ENCODE measurements around the gene SCARB2.

Gene SCARB2

DNA sequence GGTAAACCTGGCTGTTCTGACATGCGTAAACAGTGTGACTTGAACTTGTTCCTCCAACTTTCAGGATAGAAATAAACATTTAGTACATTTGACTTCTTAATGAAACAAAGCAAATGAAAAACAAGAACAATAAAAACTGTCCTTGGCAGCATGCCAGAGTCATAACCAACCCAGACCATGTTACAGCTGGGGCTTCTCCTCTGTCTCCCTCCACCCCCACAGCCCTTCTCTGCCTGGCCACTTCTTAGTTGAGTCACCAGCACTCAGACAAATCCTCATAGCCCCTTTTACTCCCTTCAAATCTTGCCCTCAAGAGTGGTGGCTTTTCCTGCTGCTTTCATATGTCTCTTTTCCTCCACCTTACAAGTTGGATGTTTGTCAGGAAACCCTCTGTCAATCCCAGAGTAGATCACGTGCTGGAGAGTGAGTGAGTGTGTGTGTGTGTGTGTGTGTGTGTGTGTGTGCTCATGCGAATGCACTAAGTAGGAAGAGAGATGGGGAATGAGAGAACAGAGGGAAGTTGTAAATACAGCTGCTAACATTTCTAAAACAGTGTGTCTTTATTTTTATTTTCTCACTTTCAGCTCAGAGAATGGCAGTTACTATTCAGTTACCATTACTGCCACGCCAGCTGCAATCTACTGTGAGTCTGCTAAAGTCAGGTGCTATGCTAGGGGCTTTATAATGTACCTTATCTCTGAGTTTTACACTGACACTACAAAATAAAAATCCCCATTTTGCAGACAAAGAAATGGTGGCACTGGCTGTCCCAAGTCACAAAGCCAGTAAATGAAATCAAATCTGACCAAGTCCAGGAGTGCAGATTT, 15.0 kb downstream of the SCARB2 start:
- H3K9ac ChIP-seq (ENCODE audit: low read depth, low read length): no peak overlapping the region
- H3K4me3 ChIP-seq (ENCODE audit: low read depth, low read length): no peak overlapping the region
- peak overlapping the region; percentile 36 for H3K27ac ChIP-seq (ENCODE audit: low read depth, low read length)
- H3K9me3 ChIP-seq (ENCODE audit: control insufficient read depth, insufficient read depth, low read length): no peaks in the 10 kb centered on the region
- peaks cover 17% of the 10 kb centered on the region for H3K4me1 ChIP-seq (ENCODE audit: control insufficient read depth, insufficient read depth, low read length)
- peaks cover 19% of the 10 kb centered on the region for H3K36me3 ChIP-seq (ENCODE audit: control insufficient read depth, insufficient read depth, low read length)
- no peaks in the 10 kb centered on the region for H3K27me3 ChIP-seq (ENCODE audit: control insufficient read depth, insufficient read depth, low read length)

GRCh38 chr4:76197971-76198410, 15.6 kb downstream of the SCARB2 start:
- Histone ChIP-seq H3K9ac (ENCODE audit: low read depth, low read length) (no peak overlapping the region), H3K4me1 (ENCODE audit: control insufficient read depth, insufficient read depth, low read length) (peaks cover 17% of the 10 kb centered on the region), H3K27ac (ENCODE audit: low read depth, low read length) (peak overlapping the region; percentile 36), H3K36me3 (ENCODE audit: control insufficient read depth, insufficient read depth, low read length) (peaks cover 25% of the 10 kb centered on the region), H3K4me3 (ENCODE audit: low read depth, low read length) (no peak overlapping the region), H3K9me3 (ENCODE audit: control insufficient read depth, insufficient read depth, low read length) (peaks cover 2% of the 10 kb centered on the region; the same call in 1 of the 2 replicates), H3K27me3 (ENCODE audit: control insufficient read depth, insufficient read depth, low read length) (no peaks in the 10 kb centered on the region)

DNA sequence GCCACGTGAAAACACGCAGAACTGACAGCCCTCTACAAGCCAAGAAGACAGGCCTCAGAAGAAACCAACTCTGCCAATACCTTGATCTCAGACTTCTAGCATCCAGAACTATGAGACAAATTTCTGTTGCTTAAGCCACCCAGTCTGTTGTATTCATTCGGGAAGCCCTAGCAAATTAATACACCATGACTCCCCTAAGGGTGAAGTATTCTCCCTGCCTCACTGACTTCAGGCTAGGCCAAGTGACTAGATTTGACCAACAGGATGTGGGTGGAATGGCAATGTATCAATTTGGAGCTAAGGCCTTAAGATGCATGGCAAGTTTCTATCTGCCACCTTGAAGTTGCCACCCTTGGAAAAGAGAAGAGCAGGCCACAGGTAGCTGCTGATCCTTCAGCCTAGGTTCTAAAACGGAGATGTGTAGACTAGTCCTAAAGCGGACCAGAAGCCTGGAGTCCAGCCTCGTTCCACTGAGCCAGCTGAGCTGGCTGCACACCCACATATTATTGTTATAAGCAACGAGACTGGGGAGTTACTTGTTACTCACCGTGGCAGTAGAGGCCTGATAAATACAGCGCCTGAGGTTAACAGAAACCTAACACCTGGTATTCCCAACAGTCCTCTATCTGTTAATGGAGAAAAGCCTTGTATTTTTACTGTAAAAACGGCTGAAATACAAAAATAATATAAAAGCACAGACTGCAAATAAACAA, 16.4 kb downstream of the SCARB2 start:
- no peaks in the 10 kb centered on the region for H3K27me3 ChIP-seq (ENCODE audit: control insufficient read depth, insufficient read depth, low read length)
- H3K36me3 ChIP-seq (ENCODE audit: control insufficient read depth, insufficient read depth, low read length): peaks cover 31% of the 10 kb centered on the region
- H3K9me3 ChIP-seq (ENCODE audit: control insufficient read depth, insufficient read depth, low read length): peaks cover 7% of the 10 kb centered on the region; the same call in 1 of the 2 replicates
- H3K4me1 ChIP-seq (ENCODE audit: control insufficient read depth, insufficient read depth, low read length): peaks cover 17% of the 10 kb centered on the region
- no peak overlapping the region for H3K4me3 ChIP-seq (ENCODE audit: low read depth, low read length)
- no peak overlapping the region for H3K9ac ChIP-seq (ENCODE audit: low read depth, low read length)
- no peak overlapping the region for H3K27ac ChIP-seq (ENCODE audit: low read depth, low read length)

GRCh38 chr4:76196376-76196775, 17.2 kb downstream of the SCARB2 start:
- Histone ChIP-seq H3K4me1 (ENCODE audit: control insufficient read depth, insufficient read depth, low read length) (peaks cover 17% of the 10 kb centered on the region), H3K27me3 (ENCODE audit: control insufficient read depth, insufficient read depth, low read length) (no peaks in the 10 kb centered on the region), H3K36me3 (ENCODE audit: control insufficient read depth, insufficient read depth, low read length) (peaks cover 34% of the 10 kb centered on the region), H3K27ac (ENCODE audit: low read depth, low read length) (no peak overlapping the region), H3K9ac (ENCODE audit: low read depth, low read length) (no peak overlapping the region), H3K9me3 (ENCODE audit: control insufficient read depth, insufficient read depth, low read length) (peaks cover 7% of the 10 kb centered on the region; the same call in 1 of the 2 replicates), H3K4me3 (ENCODE audit: low read depth, low read length) (no peak overlapping the region)

GRCh38 chr4:76195326-76195725, 18.3 kb downstream of the SCARB2 start:
- Histone ChIP-seq H3K9ac (ENCODE audit: low read depth, low read length) (no peak overlapping the region), H3K9me3 (ENCODE audit: control insufficient read depth, insufficient read depth, low read length) (peaks cover 7% of the 10 kb centered on the region; the same call in 1 of the 2 replicates), H3K4me1 (ENCODE audit: control insufficient read depth, insufficient read depth, low read length) (peaks cover 17% of the 10 kb centered on the region), H3K27me3 (ENCODE audit: control insufficient read depth, insufficient read depth, low read length) (no peaks in the 10 kb centered on the region), H3K4me3 (ENCODE audit: low read depth, low read length) (no peak overlapping the region), H3K27ac (ENCODE audit: low read depth, low read length) (no peak overlapping the region), H3K36me3 (ENCODE audit: control insufficient read depth, insufficient read depth, low read length) (peaks cover 34% of the 10 kb centered on the region)

DNA sequence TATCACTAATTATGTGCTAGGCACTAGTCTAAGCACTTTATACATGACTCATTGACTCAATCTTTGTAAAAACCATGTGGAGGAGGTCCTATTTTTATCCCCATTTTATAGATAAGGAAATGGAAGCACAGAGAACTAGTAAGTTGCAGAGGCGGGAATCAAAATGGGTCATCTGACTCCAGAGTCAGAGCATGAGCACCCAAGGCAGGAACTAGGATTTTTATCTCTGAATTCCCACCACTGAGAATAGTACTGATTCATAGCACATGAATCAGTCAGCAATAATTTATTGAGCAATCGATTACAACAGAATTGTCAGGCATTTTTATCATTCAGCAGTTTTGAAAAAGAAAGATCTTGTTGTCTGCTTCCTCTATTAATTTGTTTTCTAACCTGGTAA, 19.3 kb downstream of the SCARB2 start:
- Histone ChIP-seq H3K27ac (ENCODE audit: low read depth, low read length) (no peak overlapping the region), H3K4me3 (ENCODE audit: low read depth, low read length) (no peak overlapping the region), H3K36me3 (ENCODE audit: control insufficient read depth, insufficient read depth, low read length) (peaks cover 34% of the 10 kb centered on the region), H3K9ac (ENCODE audit: low read depth, low read length) (no peak overlapping the region), H3K9me3 (ENCODE audit: control insufficient read depth, insufficient read depth, low read length) (peaks cover 7% of the 10 kb centered on the region; the same call in 1 of the 2 replicates), H3K4me1 (ENCODE audit: control insufficient read depth, insufficient read depth, low read length) (peaks cover 14% of the 10 kb centered on the region), H3K27me3 (ENCODE audit: control insufficient read depth, insufficient read depth, low read length) (no peaks in the 10 kb centered on the region)

DNA sequence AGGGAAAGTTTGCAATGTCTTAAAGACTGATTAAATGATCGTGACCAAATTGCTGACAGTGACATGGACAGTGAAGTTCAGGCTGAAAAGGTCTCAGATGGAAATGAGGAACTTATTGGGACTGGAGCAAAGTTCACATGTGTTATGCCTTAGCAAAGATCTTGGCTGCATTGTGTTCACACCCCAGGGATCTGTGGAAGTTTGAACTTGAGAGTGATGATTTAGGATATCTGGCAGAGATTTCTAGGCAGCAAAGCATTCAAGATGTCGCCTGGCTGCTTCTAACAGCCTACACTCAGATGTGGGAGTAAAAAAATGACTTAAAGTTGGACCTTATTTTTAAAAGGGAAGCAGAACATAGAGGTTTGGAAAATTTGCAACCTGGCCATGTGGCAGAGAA, 21.4 kb downstream of the SCARB2 start:
- Histone ChIP-seq H3K4me1 (ENCODE audit: control insufficient read depth, insufficient read depth, low read length) (no peaks in the 10 kb centered on the region), H3K27me3 (ENCODE audit: control insufficient read depth, insufficient read depth, low read length) (no peaks in the 10 kb centered on the region), H3K9ac (ENCODE audit: low read depth, low read length) (no peak overlapping the region), H3K36me3 (ENCODE audit: control insufficient read depth, insufficient read depth, low read length) (peaks cover 34% of the 10 kb centered on the region), H3K4me3 (ENCODE audit: low read depth, low read length) (no peak overlapping the region), H3K9me3 (ENCODE audit: control insufficient read depth, insufficient read depth, low read length) (peaks cover 7% of the 10 kb centered on the region; the same call in 1 of the 2 replicates), H3K27ac (ENCODE audit: low read depth, low read length) (no peak overlapping the region)

DNA sequence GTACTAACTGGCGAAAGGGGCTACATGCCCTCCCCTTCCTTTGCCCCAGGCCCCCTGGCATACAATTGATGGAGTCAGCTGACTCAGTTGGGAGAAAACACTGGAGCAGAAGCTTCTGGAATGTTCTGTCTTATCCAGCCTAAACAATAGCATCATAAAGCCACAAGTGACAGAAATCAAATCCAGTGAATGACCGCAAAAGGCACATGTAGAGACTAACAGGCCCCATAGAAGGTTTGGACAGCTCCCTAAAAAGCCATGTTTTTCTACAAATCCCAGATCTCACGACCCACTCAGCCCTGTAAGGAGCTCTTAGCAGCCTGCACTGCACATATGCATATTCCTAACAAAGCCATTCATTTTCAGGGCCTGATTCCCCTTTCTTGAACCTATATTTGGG, 25.1 kb downstream of the SCARB2 start:
- no peaks in the 10 kb centered on the region for H3K4me1 ChIP-seq (ENCODE audit: control insufficient read depth, insufficient read depth, low read length)
- H3K4me3 ChIP-seq (ENCODE audit: low read depth, low read length): no peak overlapping the region
- H3K9ac ChIP-seq (ENCODE audit: low read depth, low read length): no peak overlapping the region
- peaks cover 7% of the 10 kb centered on the region; the same call in 1 of the 2 replicates for H3K9me3 ChIP-seq (ENCODE audit: control insufficient read depth, insufficient read depth, low read length)
- H3K27me3 ChIP-seq (ENCODE audit: control insufficient read depth, insufficient read depth, low read length): no peaks in the 10 kb centered on the region
- H3K36me3 ChIP-seq (ENCODE audit: control insufficient read depth, insufficient read depth, low read length): peaks cover 15% of the 10 kb centered on the region
- no peak overlapping the region for H3K27ac ChIP-seq (ENCODE audit: low read depth, low read length)

DNA sequence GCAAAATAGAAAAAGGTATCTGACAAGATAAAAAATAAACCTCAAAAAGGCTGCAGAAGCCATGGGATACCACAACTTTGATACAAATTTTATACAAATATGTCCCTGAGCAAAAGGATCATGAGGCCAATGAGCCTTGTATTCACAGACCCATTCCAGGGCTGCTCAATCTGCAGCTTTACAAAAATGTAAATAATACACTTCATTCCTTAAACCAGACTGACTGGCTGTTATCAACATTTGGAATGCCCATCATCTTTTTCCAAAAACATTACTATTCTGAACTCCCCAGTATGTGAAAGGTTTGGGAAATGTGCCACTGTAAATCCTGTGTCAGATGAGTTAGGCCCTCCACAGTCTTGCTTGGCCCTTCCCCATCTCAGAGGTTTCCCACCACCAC, 25.5 kb downstream of the SCARB2 start:
- peaks cover 11% of the 10 kb centered on the region for H3K36me3 ChIP-seq (ENCODE audit: control insufficient read depth, insufficient read depth, low read length)
- no peak overlapping the region for H3K4me3 ChIP-seq (ENCODE audit: low read depth, low read length)
- H3K4me1 ChIP-seq (ENCODE audit: control insufficient read depth, insufficient read depth, low read length): no peaks in the 10 kb centered on the region
- H3K27ac ChIP-seq (ENCODE audit: low read depth, low read length): no peak overlapping the region
- no peak overlapping the region for H3K9ac ChIP-seq (ENCODE audit: low read depth, low read length)
- no peaks in the 10 kb centered on the region for H3K27me3 ChIP-seq (ENCODE audit: control insufficient read depth, insufficient read depth, low read length)
- H3K9me3 ChIP-seq (ENCODE audit: control insufficient read depth, insufficient read depth, low read length): peaks cover 7% of the 10 kb centered on the region; the same call in 1 of the 2 replicates

DNA sequence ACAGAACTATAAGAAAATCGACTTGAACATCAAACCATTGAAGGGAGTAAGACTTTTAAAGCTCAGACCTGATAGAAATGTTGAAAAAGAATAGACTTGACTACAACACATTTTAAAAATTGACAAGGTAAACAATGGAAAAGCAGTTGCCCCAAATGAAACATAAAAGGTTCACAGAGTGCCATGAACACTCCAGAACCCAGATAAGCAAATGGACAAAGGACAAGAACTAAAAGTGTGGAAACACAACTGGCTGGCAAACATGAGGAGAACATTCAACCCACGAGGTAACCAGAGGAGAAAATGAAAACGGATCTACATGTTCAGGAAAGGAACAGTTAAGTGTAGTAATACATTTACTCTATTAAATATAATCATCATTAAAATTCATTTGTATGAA, 26.5 kb downstream of the SCARB2 start:
- Histone ChIP-seq H3K9ac (ENCODE audit: low read depth, low read length) (no peak overlapping the region), H3K4me3 (ENCODE audit: low read depth, low read length) (no peak overlapping the region), H3K9me3 (ENCODE audit: control insufficient read depth, insufficient read depth, low read length) (no peaks in the 10 kb centered on the region), H3K36me3 (ENCODE audit: control insufficient read depth, insufficient read depth, low read length) (peaks cover 2% of the 10 kb centered on the region; the same call in 1 of the 2 replicates), H3K27me3 (ENCODE audit: control insufficient read depth, insufficient read depth, low read length) (no peaks in the 10 kb centered on the region), H3K27ac (ENCODE audit: low read depth, low read length) (no peak overlapping the region), H3K4me1 (ENCODE audit: control insufficient read depth, insufficient read depth, low read length) (no peaks in the 10 kb centered on the region)

GRCh38 chr4:76182463-76182862, 31.2 kb downstream of the SCARB2 start:
- no peaks in the 10 kb centered on the region for H3K27me3 ChIP-seq (ENCODE audit: control insufficient read depth, insufficient read depth, low read length)
- no peak overlapping the region for H3K27ac ChIP-seq (ENCODE audit: low read depth, low read length)
- no peaks in the 10 kb centered on the region for H3K9me3 ChIP-seq (ENCODE audit: control insufficient read depth, insufficient read depth, low read length)
- no peaks in the 10 kb centered on the region for H3K4me1 ChIP-seq (ENCODE audit: control insufficient read depth, insufficient read depth, low read length)
- no peak overlapping the region for H3K9ac ChIP-seq (ENCODE audit: low read depth, low read length)
- peaks cover 4% of the 10 kb centered on the region; the same call in 1 of the 2 replicates for H3K36me3 ChIP-seq (ENCODE audit: control insufficient read depth, insufficient read depth, low read length)
- no peak overlapping the region for H3K4me3 ChIP-seq (ENCODE audit: low read depth, low read length)

Data from HUES48 (cell line).